GM18517 (cell line): ENCODE measurements around the gene MIA.
"Not testable (repeated sequence)": the region's sequence is repeated elsewhere in the genome, so short reads cannot be mapped to it uniquely, and the experiment has no call there.

Experiments
- ATAC-seq: cut with Tn5 transposase; IDR thresholded peaks from one replicate; pipeline ENCODE4 v1.9.1; 2021; ENCODE audit warnings: mild to moderate bottlenecking, moderate library complexity; ENCODE audit not compliant: unreplicated experiment

Gene MIA

DNA sequence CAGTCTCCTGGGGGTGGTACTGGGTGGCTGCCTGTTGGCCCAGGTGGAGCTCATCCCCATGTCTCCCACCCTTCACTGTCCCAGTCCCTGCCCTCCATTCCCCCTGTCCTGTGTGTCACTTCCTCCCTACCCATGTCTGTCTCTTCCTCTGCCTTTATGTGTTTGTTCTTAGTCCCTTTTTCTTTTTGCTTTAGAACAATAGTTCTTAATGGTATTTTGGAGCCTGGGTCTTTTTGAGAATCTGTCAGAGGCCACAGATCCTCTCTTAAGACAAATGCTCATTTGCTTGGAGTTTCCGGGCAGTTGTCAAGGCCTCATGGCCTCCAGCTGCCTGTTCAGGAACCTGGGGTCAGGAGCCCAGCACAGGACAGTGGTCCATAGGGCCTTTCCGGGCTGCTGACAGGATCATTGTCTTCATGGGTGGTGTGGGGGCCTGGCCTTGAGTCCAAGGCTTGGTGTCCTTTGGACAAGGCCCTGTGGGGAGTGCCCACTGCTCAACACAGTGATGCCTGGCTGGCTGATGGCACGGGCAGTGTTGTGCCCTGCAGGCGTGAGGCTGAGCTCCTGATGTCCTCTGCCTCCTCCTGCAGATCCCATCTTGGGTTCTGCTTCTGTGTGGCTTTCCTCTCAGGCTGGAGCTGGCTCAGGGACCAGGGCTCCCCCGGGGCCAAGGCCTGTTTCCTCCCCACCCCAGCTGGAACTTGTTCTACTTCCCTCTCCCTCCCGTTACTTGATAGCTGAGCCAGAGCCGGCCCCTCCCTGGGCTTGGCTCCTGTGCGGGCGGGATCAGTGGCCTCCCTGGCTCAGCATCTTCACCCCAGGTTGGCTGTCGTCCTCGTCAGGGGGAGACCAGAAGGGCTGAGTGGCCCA is 27.2 kb downstream of the MIA start:
- no peak for ATAC-seq

DNA sequence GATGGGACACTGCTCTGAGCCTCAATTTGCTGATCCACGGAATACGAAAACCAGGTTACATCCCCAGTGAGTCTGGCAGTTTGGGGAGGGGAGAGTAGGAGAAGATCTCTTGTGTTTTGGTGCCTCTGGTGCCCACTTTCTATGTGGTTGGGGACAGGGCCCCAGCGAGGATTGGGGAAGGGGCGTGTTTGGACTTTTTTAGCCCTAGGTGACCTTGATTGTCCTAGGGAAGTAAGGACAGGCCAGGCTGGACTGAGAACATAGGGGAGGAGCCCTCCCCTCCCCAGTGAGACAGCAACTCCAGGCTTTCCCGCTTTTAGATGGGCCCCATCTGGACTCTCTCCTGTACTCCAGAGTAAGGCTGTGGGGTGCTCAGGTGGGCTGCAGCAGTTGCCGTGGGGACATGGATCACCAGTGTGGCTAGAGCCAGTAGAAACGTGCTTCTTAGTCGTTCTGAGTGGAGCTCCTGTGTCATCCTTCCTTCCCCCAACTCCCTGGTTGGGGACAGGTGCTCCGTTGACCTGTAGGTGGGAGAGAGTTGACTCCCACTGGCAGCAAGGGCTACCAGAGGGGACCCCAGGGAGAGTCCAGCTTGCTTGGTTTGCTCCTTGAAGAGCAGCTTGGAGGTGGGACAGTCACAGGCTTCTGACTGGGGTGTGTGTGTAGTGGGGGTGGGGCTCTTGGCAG is 28.0 kb downstream of the MIA start:
- no peak for ATAC-seq

DNA sequence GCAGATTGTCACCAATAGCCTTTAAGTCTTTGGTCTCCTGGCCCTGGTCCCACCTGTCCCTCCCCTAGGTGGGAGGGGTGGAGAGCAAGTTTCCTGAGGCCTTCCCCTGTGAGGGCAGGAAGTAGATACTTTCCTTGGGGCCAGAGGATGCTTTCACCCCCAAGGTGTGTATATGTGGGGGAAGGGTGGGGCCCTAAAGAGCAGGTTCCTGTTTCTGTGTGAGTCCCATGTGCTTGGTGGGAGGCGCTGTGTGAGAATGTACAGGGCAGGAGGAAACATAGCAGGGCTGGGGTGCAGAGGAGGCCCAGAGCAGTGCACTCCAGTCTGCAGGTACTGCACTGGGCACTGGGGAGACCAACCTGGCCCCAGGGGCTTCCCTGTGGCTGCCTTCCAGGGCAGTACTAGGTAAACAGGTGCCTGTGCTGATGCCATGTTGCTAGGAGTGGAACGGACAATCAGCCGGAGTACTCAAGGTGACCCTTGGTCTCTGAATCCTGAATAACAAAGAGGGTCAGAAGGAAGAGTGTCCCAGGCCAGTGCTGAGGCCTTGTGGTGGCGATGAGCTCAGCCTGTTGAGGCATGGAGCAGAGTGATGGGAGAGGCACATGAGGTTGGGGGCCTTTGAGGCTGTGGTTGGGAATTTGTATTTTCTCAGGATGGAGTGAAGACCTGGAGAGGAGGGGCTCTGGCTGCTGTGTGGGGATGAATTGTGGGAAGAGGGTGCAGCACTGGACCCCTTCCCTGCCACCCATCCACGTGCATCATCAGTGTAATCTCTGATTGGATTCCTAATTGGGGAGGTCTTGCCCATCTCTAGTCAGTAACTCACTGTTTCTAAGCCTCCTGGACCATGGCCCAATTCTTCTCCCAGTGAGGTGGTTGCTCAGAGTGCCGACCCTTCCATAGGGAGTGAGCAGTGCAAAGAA is 28.8 kb downstream of the MIA start:
- ATAC-seq: no peak

DNA sequence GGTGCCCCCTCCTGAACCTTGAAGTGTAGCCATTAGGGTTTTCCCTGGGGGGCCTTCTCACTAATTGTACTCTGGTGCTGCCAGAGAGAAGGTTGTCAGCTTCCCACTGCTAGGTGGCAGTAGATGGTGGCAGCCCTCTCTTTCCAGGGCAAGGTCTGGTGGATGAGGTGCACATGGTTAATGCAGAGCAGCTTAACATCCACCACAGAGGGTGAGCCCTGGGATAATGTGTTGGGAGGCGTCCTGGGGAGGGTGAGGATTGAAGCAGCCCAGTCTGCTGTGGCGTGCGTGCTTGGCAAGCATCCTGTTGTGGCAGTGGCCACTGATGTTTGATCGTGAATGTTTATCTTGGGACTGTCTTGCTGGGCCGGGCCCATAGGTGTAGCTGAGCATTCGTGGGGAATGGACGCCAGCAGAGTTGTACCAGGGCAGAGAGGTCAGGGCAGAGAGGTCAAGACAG is 29.5 kb downstream of the MIA start:
- ATAC-seq: no peak

DNA sequence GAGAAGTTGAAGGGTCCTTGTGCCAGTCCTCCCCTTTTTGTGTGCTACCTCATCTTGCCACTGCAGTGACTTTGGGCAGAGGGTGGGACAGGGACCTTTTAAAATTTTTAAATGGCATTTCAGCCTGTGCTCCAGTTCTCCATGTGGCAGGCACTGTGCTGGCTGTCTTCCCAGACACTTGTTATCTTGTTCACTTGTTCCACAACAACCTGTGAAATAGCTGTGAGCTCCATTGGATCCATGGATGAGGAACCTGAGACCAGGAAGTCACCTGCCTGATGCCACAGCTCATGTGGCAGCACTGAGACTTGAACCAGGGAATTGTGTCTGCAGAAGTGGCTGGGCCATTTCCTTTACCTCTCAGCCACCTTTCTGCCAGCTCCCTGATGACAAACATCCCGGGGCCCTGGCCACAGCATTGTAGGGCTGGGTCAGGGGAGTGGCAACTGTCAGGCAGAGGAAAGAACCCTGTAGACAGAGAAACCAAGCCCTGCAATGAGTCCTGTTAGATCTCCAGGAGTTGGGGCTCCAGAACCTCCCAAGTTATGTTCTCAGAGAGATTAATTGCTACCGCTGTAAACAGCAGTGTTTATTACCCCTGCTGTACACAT is 30.0 kb downstream of the MIA start:
- no peak for ATAC-seq

DNA sequence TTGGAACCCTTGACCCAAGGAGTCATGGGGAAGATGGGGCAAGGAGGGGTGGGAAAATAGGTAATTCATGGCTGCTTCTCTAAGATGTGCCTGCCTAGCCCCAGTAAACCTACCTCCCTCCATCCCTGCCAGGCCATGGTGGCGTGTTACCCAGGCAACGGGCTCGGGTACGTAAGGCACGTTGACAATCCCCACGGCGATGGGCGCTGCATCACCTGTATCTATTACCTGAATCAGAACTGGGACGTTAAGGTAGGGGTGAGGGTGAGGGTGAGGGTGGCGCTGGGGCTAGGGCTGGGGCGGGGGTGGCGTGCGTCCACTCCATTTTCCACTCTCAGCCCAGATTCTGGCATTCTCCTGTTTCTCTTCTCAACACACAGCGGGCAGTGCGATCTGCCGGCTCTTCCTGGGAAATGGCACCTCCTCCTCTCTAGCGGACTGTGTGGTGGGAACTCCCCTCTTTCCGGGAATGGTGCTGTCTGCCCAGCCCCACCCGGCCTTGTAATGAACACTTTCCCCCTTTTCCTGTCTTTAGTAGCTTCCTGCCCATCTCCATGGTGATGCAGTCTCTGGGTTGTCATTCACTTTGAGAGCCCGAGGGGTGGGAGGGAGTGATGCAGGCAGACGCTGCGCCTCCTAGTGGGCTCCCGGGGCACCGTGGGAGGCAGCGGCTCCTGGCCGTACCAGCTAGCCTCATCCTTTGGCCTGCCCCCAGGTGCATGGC is 31.3 kb downstream of the MIA start:
- ATAC-seq: no peak

DNA sequence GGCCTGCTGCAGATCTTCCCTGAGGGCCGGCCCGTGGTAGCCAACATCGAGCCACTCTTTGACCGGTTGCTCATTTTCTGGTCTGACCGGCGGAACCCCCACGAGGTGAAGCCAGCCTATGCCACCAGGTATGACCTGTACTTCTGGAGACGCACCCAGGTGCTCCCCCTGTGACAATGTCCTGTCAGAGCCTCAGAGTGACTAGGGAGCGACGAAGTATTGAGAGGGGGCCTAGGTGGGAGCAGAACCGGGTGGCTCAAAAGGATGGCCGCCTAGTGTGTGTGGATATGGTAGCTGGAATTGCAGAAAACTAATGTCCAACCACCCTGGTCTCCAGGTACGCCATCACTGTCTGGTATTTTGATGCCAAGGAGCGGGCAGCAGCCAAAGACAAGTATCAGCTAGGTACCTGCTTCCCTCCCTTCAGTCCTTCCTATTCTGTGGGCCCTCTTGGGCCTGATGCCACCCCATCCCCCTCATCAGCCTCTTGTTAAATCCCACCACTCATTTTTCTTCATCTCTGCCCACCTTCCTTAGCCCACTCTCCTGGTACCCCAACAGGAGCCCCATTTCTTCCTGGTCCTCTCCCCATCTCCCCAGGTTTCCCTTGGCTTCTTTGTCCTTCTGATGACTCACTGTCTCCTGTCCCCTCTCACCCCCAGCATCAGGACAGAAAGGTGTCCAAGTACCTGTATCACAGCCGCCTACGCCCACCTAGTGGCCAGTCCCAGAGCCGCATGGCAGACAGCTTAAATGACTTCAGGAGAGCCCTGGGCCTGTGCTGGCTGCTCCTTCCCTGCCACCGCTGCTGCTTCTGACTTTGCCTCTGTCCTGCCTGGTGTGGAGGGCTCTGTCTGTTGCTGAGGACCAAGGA is 32.1 kb downstream of the MIA start:
- ATAC-seq: no peak

DNA sequence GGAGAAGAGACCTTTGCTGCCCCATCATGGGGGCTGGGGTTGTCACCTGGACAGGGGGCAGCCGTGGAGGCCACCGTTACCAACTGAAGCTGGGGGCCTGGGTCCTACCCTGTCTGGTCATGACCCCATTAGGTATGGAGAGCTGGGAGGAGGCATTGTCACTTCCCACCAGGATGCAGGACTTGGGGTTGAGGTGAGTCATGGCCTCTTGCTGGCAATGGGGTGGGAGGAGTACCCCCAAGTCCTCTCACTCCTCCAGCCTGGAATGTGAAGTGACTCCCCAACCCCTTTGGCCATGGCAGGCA is 32.7 kb downstream of the MIA start:
- no peak for ATAC-seq

DNA sequence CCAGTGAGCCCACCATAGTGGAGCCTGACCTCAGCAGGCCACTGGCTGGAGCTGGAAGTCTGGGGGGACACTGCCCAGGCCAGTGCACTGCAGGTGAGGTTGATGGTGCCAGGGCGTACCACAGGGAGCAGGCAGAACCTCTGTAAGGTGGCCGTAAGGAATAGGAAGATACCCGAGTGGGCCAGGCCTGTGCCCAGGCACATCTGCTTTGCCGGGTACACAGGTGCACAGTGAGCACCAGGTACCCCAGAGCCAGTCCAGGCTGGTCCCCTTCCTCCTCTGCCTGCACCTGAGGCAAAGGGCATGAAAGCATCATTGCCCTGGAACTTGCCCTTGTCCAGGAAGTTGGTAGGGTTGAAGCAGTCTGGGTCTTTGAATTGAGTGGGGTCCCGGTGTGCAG is 33.2 kb downstream of the MIA start:
- no peak for ATAC-seq

DNA sequence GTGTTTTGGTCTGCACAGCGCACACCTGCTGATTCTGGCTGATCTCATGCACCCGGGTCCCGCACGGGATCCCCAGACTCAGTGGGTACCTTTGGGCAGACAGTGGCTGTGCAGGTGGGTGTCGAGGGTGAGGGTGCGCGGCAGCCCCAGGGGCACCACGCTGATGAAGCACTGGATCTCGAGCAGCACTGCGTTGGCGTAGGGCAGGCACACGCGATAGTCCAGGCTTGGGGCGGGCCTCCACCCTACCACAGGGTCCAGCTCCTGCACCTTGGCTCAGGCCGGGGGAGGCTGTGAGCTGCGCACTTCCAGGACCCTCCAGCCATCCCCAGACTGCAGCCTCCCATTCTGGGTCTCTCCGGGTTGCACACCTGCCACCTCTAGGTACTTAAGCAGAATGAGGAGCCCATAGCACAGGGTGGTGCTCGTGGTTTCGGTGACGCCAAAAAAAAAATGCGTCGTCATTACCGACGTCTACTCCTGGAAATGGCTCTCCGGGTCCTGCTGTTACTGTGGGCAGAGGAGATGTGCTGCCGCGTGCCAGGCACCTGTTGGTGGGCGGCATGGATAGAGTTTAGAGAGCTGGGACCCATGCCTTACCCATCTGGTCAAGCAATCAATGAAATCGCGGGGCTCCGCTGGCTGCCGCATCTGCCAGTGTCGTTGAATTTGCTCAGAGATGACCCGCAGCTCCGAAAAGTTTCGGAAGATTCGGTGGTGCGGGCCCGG is 34.2 kb downstream of the MIA start:
- no peak for ATAC-seq

DNA sequence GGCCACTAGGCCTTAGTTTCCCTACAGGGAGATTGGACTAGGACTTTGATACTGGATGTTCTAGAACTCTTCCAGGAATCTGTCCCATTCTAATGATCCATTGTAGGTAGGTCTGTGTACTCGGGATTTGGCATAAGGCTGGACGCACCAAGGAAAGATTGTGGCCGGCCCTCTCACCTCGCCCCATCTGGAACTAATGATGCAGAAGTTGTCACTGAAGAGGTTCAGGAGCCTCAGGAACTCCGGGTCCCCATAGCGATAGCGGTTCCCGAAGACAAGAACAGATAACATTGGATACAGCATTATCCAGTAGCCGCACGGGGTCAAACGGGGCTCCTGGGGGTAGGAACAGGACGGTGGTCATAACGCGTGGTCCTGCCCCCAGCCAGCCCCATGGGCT is 34.8 kb downstream of the MIA start:
- no peak for ATAC-seq

DNA sequence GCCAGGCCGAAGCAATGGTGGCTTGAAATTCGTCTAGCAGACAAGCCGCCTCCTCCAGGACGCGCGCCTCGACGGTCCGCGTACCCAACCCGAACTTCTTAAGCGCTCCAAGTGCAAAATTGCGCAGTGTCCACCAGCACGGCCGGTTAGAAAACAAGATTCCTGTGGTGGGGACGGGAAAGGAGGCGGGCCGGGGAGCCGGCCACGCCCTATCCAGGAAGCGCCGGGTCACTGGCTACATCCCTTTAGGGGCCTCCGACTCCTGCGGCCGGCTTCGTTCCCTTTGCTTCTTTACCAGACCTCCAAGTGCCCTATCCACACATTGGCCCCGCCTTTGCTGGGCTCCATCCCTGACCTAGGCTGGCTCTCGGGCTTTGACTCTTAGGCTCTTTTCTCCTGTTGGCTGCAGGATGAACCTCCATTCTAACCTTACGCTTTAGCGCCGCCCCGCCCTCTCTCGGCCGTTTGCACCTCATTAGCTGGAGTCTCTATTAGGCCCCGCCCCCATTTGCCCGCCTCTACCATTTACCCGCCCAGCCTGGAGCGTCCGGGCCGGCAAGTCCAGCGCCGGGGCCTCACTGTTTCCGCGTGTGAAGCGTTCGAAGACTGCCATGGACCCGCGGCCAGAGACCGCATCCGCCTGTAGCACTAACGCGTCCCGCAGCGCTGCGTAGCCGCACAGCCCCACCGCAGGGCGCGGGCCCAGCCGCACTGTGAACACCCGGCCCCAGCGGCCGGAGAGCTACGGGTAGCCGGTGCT is 35.5 kb downstream of the MIA start:
- peak; percentile 67 for ATAC-seq

DNA sequence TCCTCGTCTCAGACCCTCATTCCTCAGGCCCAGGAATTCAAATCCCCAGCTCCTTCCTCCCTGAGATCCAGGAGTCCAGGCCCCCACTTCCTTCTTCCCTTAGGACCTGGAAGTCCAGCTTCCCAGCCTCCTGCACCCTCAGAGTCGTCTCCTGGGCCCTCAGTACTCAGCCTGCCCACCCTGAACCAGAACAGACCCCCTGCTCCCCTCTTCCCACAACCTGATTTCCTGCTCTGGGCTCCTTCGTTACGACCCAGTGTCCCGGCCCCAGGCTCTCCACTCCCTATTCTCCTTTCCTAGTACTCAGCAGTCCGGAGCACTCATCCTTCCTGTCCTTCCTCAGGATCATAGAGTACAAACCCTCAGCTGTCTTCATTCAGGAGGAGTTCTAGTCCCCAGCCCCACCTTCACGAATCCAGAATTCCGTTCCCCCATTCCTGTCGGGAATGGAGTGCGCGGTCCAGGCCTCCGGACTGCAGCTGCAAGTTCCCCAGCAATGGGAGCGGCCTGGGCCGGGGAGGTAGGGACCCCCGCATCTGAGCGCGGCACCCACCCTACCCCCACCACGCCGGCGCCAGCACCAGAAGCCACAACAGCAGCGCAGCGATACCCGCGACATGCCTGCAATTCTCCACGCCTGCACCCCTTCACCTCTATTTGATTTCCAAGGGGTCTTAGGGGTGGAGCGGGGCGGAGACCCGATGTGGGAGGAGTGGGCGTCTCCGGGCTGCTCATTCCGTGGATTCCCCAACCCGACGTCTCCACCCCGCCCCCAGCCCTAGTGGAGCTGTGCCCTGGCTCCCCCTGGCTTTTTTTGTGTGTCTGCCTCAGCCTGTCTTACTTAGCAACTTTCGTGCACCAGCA is 36.4 kb downstream of the MIA start:
- ATAC-seq: no peak

DNA sequence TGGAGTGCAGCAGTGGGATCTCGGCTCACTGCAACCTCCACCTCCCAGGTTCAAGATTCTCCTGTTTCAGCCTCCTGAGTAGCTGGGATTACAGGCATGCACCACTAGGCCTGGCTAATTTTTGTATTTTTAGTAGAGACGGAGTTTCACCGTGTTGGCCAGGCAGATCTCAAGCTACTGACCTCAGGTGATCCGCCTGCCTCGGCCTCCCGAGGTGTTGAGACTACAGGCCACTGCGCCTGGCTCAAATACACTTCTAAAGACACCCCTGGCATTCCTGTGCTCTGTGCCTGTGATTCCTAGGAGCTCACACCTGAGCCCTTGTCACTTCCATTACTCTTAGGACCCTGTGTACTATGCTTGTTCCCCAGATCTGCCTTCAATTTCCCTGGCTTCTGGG is 37.2 kb downstream of the MIA start:
- ATAC-seq: not testable (repeated sequence)

DNA sequence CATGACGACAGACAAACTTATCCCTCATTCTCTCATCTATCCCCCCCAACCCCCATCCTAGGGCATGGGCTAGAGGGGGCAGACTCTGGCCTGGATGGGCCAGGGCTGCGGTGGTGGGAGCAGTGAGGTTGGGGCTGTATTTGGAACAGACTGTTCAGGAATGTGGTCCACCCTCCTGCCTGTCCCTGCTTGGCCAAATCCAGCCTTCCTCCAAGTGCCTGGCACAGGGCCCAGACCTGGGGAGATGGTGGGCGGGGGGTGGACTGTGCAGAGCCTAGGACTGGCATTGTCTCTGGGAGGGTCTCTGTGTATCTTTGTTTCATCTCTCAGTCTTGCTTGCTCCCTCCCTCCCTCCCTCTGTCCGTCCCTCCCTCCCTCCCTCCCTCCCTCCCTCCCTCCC is 37.9 kb downstream of the MIA start:
- no peak for ATAC-seq

DNA sequence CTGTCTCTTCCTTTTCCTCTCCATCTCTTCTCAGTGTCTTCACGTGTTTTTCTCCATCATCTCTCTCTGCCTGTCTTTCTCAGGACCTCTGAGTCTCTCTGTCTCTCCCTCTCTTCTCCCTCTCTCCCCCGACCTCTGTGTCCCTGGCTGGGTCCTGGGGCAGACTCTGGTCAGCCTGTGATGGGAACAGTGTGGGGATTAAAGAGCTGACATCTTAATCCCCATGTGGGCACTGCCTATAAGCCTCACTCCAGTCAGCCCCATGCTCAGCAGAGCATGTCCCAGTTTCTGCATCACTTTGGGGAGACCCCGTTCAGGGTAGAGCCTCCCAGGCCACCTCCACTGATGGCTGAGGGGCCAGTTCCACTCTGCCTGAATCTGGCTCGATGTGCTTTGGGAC is 39.9 kb downstream of the MIA start:
- ATAC-seq: no peak
